ENCODE results near the gene PRKAG2.

The PRKAG2 gene

DNA sequence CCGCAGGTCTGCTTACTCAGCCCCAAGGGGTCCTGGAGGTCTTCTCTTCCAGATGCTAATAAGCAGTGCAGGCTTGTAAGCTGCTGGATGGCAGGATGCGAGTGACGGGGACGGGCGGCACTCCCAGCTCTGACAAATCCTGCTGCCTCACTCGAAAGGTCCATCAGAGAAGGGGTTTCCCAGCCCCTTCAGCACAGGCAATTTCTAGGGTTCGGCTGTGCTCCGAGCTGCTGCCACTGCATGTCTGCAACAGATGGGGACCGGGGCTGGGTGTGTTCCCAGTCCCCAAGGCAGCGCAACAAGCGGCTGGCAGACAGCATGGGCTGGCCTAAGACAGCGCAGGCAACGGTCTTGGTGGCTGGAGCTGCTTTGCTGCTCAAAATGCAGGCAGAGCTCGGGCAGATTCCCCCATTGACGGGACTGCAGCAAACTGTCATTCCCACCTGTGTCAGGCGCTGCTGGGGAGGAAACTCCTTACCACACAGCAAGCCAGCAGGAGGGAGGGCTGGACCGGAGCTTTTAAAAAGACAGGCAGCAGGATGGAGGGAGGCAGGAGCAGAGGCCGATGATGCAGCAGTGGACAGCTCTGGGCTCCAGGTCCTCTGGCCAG is 62.4 kb downstream of the PRKAG2 start:
- no peak for DNase-seq

- no peak for DNase-seq
These were observed 62.9 kb downstream of the PRKAG2 start for GRCh38 chr7:151813997-151814396.

- no peak for DNase-seq
These were observed 63.5 kb downstream of the PRKAG2 start for GRCh38 chr7:151813445-151813844.

DNA sequence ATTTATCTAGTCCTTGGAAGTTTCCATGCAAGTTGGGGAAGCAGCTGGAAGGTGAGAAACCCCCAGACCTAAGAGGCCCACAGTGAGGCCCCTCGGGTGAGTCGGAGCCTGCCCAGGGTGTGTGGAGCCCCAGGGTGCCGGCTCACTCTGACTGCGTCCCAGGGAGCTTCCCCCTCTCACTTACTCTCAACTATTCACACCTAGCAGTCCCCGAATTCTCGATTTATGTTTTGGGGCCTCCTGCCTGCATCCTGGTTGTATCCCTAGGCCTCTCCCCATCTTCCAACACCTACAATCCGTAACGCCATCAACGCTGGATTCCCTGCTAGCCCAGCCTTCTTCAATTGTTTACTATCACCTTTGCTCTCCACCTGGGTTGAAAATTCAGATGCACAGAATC is 63.9 kb downstream of the PRKAG2 start:
- DNase-seq, result no peak

DNA sequence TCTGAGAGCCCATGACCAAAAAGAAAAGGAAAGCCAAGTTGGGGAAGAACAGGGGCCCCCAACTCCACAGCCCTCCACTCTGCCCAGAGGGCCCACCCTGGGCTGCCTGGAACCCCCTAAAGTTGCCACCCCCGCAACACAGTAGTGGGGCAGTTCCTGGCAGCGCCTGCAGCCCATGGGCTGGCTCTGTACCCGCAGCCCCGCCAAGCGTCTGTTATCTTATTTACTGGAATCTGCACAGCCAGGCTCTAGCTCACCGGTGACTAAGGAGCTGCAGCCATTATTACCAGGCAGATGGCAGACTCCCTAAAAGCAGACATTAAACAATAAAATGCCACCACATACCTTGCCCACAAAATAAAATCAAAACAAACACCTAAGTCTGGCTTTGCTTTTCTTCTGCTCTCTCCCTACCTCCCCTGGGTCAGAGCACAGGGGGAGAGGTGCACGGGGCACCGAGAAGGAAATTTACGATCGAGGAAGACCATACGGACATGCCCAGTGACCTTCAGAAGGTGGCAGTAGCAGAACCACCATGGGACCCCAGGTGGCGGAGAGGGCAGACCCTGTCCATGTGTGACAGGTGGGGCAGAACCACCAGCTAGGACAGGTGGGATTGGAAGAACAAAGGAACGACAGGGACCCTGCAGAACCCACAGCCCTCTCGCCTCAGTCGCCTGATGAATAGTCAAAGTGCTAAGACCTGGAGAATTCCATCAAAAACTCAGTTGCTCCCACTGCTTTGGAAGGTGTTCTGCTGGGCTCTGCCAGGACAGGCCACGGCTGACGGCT is 66.3 kb downstream of the PRKAG2 start:
- DNase-seq, result no peak

- DNase-seq, result no peak
These were observed 67.1 kb downstream of the PRKAG2 start for GRCh38 chr7:151809864-151810170.

- DNase-seq, result no peak
These were observed 67.6 kb downstream of the PRKAG2 start for GRCh38 chr7:151809146-151809863.

DNA sequence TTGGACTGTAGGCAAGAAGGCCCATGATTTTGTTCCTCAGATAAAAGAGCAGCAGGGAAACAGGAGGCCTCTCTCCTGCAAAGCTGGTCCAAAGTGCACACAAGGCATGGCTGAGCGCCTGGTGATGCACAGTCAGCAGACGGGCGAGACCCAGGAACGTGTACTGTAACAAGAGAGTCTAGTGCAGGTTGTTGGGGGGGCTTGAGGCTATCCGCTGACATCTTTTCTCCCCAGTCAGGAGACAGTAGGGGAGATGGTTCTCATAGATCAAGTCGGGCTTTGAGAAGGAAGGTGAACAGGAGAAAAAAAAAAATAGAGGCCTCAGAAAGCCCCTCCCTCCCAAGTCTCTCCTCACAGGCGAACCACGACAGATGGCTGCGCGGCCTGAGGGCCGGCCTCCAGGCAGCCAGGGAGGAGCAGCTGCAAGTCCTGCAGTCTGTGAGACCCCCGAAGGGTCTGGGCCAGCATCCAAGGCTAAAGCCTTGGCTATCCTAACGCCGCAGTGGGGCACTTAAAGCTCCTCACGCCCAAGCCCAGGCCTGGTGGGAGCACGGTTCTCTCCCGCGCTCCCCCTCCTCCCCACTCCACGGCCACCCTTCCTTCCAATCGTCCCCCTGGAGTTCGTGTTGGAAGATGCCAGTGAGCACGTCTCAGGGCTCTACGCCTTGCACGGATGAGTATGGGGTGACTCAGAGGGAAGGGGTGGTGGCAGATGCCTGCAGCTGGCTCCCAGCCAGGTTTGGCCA is 68.3 kb downstream of the PRKAG2 start:
- no peak for DNase-seq

DNA sequence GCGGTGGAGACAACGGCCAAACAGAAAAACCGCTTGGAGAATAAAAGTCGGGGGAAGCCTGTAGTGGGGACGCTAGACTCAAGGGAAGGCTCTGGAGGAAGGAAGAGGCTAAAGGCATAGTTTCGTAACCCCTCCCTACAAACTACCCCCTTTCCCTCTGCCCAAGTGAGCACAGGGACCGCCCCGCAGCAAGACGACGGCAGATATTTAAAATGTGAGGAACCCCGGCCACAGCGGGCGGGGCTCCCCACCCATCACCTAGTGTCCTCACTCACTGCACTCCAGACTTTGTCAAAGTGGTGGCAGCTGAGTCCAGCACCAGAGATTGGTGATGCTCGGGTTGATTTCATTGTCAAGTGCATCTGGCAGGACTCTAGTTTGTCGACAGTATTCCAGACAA is 69.1 kb downstream of the PRKAG2 start:
- no peak for DNase-seq

GRCh38 chr7:151806952-151807775 is 69.8 kb downstream of the PRKAG2 start:
- DNase-seq, result no peak

DNA sequence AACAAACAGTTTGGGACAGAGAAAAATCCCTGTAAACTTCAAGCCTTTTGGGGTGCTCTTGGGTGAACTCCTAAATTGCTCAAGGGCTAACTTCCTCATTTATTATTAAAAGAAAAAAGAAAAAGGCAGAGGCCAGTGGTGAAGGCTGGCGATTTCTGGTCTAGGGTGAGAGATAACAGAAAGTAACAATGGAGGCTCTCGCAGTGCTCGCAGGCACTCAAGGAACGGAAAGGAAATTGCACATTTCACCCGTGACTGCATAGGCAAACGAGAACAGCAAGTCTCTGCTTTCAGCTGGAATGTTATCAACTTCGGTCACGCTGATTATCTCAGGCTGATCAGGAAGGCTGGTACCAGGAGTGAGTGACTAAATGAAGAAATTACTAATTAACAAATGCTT is 70.7 kb downstream of the PRKAG2 start:
- no peak for DNase-seq

DNA sequence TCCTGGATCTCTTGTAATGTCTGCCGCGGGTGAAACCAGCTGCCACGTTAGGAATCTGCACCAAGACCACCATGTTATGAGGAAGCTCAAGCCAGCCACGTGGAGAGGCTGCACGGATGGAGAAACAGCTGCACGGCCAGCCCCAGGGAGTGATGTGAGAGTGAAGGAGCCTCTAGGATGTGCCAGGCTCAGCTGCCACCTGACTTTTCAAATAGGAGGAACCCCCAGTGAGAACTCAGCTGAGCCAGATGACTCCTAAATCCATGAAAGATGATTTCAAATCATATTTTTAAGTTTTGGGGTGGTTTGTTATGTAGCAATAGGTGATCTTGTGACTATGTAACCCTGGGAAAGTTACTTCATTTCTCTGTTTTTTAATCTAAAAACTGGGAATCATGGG is 71.7 kb downstream of the PRKAG2 start:
- no peak for DNase-seq

GRCh38 chr7:151804756-151805155 is 72.2 kb downstream of the PRKAG2 start:
- DNase-seq, result no peak

GRCh38 chr7:151803841-151804240 is 73.1 kb downstream of the PRKAG2 start:
- no peak for DNase-seq

DNA sequence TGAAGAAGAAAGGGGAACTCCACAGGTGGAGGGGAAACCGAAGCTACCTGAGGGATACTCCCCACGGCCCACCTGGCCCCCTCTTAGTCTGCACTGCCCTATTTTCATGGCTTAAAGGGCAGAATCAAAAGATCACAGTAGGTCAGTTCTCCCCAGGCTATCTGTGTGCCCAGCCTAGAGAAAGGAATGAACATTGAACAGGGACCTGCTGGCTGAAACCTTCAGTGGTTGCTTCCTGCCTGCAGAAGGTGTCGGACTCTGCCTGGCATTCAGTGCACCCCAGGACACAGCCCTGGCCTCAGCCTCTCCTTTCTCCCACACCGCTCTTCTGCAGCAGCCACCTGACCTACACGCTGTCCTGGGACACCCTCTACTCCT is 74.5 kb downstream of the PRKAG2 start:
- no peak for DNase-seq

- no peak for DNase-seq
These were observed 75.0 kb downstream of the PRKAG2 start for GRCh38 chr7:151801782-151802468.

DNA sequence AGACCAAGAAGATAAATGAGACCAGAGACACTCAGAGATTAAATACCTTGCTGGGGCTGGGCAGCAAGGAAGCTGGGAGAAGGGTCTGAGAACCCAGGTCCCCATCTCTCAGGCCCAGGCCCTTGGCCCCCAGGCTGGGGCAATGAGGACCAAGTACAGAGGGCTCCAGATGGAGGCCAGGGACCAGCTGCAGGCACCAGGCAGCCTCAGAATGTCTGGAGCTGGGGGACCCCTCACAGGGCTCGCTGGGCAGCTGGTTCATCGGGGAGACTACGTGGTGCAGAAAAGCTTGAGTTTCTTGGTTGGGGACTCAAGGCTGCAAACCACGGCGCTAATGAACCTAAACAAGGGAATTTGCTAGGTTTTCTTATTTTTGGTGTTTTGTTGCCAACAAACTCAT is 75.6 kb downstream of the PRKAG2 start:
- no peak for DNase-seq

DNA sequence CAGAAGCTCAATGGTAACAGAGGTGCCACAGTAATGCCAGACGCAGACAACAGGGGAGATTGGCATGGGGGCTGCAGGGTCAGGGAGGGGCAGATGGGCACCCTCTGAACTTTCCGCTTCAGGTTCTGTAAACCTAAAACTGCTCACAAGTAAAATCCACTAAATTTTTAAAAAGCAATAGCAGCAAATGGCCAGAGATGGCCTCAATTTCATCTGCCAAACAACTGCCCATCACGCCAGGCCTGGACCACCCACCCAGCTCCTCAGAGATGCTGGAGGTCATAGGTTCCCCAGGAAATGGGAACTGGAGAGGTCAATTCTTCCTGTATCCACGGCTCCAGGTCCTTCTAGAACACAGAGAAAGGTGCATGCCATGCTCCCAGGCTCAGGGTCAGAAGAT is 76.1 kb downstream of the PRKAG2 start:
- no peak for DNase-seq

DNA sequence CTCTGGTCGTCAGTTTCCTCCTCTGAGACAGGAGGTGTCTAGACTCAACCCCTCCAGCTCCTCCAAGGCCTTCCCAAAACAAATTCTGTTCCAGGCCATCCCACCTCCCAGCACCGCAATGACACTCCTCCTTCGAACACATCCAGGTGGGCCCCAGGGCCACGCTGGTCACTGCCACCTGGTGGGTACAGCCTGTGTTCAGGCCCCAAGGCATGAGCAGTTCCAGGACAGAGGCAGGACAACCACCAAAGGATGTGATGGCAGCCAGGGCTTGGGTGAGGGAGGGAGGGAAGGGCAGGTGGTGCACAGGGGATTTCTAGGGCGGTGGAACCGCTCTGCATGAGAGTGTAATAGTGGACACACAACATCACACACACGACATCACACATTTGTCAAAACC is 76.5 kb downstream of the PRKAG2 start:
- no peak for DNase-seq

DNA sequence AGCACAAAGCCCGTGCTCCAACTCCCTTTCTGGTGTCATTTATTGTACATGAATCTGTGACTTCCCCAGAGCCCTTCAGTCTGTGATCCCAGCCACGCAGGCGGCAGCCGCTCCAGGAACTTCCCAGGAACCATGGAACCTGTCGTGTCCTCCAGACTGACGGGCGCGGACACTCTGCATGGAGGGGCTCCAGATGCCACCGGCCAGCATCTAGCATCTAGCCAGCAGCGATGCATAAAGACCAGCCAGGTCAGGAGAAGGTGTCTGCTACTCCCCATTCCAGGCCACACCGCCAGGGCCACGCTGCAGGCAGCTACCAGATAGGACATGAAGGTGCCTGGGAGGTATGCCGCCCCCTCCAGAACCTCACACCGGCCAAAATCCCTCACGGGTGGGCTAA is 77.4 kb downstream of the PRKAG2 start:
- no peak for DNase-seq

DNA sequence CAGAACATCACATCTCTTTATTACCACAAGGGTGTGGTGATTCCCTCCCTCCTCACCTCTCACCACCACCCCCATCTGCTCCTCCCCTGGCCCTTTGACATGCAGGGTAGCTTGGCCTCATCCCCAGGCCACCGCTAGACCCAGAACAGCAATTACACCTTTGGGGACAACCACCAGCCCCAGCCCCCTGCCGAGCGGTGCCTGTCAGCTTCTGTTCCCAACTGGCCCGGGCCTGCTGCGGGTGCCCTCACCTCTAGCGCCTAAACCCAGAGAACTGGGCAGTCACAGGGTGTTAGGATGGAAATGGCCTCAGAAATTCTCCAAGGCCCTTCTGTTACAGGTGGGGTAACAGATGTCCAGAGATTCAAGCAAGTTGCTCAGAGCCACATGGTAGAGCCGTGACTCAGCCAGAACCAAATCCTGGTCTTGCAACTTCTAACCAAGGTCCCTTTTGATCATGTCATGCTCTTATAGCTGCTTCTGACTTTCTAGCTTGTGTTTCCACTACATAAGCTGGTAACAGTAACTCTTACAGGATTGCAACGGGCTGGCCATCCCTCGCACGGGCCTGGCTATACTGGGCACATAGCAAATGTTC is 78.0 kb downstream of the PRKAG2 start:
- DNase-seq, result no peak
